WTC11 (cell line): ENCODE results near the gene MED15.

Experiments
- ELF4 ChIP-seq: sonication (generic); formaldehyde crosslinking; IDR thresholded peaks from 2 replicates; pipeline ENCODE4 v1.8.1; 2022; ENCODE audit warnings: low read depth, mild to moderate bottlenecking, moderate library complexity, missing genetic modification reagents
- FOXK1 ChIP-seq: sonication (generic); formaldehyde crosslinking; IDR thresholded peaks from 2 replicates; pipeline ENCODE4 v1.8.0; 2022; ENCODE audit warnings: mild to moderate bottlenecking, moderate library complexity, missing genetic modification reagents
- JUN ChIP-seq: sonication (generic); formaldehyde crosslinking; IDR thresholded peaks from 2 replicates; pipeline ENCODE4 v1.8.0; 2023; ENCODE audit warnings: mild to moderate bottlenecking, missing genetic modification reagents
- KAT7 ChIP-seq: sonication (generic); formaldehyde crosslinking; IDR thresholded peaks from 2 replicates; pipeline ENCODE4 v1.8.1; 2023; ENCODE audit warnings: missing genetic modification reagents, mild to moderate bottlenecking, borderline replicate concordance
- MXD4 ChIP-seq: fragments of 250-450 bp; sonication (Bioruptor Pico); IDR thresholded peaks from 2 replicates; pipeline ENCODE4 v1.8.0; 2021; ENCODE audit warnings: mild to moderate bottlenecking, moderate library complexity, borderline replicate concordance
- NR2C2 ChIP-seq: sonication (generic); formaldehyde crosslinking; IDR thresholded peaks from 2 replicates; pipeline ENCODE4 v1.8.0; 2022; ENCODE audit warnings: mild to moderate bottlenecking, missing genetic modification reagents
- SMAD4 ChIP-seq: sonication (generic); formaldehyde crosslinking; IDR thresholded peaks from 2 replicates; pipeline ENCODE4 v1.8.0; 2022; ENCODE audit warnings: mild to moderate bottlenecking, missing genetic modification reagents
- TEAD1 ChIP-seq: sonication (generic); formaldehyde crosslinking; IDR thresholded peaks from 2 replicates; pipeline ENCODE4 v1.8.0; 2022; ENCODE audit warnings: mild to moderate bottlenecking, missing genetic modification reagents
- TF ChIP-seq, protein P1 (sequence below): fragments of 250-450 bp; sonication (Bioruptor Pico); IDR thresholded peaks from 2 replicates; pipeline ENCODE4 v1.9.0; 2021; ENCODE audit warnings: mild to moderate bottlenecking
- TF ChIP-seq, protein P2 (sequence below): fragments of 200-600 bp; IDR thresholded peaks from 2 replicates; pipeline ENCODE4 v1.8.0; 2022; ENCODE audit warnings: antibody characterized with exemption
- TF ChIP-seq, protein P3 (sequence below): sonication (generic); formaldehyde crosslinking; IDR thresholded peaks from 2 replicates; pipeline ENCODE4 v1.8.0; 2022; ENCODE audit warnings: mild to moderate bottlenecking, missing genetic modification reagents
- TF ChIP-seq, protein P4 (sequence below): sonication (generic); formaldehyde crosslinking; IDR thresholded peaks from 2 replicates; pipeline ENCODE4 v1.8.0; 2022; ENCODE audit warnings: mild to moderate bottlenecking, missing genetic modification reagents

DNA sequence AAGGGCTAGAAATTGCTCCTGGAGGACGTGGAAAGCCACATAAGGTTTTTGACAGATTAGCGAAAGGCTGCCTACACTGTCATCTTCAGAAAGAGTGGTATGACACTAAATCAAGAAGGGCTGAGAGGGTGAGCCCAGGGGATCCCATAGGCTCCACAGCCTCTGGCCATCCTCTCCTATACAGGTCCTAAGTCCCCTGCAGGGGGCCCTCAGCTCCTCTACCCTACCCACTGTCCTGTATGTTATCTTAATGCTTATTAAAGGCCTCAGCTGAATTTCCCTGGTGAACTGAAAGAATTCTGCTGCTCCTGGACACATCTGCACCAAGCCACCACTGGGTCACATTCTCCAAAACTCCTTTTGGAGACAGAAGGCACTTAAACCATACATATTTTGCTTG, 19.7 kb upstream of the MED15 start:
- TF ChIP-seq, protein P1, sequence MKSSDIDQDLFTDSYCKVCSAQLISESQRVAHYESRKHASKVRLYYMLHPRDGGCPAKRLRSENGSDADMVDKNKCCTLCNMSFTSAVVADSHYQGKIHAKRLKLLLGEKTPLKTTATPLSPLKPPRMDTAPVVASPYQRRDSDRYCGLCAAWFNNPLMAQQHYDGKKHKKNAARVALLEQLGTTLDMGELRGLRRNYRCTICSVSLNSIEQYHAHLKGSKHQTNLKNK, result no peak
- TF ChIP-seq, protein P2, sequence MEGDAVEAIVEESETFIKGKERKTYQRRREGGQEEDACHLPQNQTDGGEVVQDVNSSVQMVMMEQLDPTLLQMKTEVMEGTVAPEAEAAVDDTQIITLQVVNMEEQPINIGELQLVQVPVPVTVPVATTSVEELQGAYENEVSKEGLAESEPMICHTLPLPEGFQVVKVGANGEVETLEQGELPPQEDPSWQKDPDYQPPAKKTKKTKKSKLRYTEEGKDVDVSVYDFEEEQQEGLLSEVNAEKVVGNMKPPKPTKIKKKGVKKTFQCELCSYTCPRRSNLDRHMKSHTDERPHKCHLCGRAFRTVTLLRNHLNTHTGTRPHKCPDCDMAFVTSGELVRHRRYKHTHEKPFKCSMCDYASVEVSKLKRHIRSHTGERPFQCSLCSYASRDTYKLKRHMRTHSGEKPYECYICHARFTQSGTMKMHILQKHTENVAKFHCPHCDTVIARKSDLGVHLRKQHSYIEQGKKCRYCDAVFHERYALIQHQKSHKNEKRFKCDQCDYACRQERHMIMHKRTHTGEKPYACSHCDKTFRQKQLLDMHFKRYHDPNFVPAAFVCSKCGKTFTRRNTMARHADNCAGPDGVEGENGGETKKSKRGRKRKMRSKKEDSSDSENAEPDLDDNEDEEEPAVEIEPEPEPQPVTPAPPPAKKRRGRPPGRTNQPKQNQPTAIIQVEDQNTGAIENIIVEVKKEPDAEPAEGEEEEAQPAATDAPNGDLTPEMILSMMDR, result no peak
- TF ChIP-seq KAT7 (no peak), MXD4 (CRISPR knock-in tag) (no peak), NR2C2 (CRISPR knock-in tag) (no peak), FOXK1 (CRISPR knock-in tag) (no peak), ELF4 (CRISPR knock-in tag) (no peak), SMAD4 (CRISPR knock-in tag) (no peak), TEAD1 (CRISPR knock-in tag) (no peak), JUN (CRISPR knock-in tag) (no peak)
- TF ChIP-seq, protein P3, sequence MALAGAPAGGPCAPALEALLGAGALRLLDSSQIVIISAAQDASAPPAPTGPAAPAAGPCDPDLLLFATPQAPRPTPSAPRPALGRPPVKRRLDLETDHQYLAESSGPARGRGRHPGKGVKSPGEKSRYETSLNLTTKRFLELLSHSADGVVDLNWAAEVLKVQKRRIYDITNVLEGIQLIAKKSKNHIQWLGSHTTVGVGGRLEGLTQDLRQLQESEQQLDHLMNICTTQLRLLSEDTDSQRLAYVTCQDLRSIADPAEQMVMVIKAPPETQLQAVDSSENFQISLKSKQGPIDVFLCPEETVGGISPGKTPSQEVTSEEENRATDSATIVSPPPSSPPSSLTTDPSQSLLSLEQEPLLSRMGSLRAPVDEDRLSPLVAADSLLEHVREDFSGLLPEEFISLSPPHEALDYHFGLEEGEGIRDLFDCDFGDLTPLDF (CRISPR knock-in tag), result no peak
- TF ChIP-seq, protein P4, sequence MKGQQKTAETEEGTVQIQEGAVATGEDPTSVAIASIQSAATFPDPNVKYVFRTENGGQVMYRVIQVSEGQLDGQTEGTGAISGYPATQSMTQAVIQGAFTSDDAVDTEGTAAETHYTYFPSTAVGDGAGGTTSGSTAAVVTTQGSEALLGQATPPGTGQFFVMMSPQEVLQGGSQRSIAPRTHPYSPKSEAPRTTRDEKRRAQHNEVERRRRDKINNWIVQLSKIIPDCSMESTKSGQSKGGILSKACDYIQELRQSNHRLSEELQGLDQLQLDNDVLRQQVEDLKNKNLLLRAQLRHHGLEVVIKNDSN (CRISPR knock-in tag), result no peak
